ENCODE measurements around the gene EXD2.
"Not testable (repeated sequence)": the region's sequence is repeated elsewhere in the genome, so short reads cannot be mapped to it uniquely, and the experiment has no call there.

EXD2 gene, protein sequence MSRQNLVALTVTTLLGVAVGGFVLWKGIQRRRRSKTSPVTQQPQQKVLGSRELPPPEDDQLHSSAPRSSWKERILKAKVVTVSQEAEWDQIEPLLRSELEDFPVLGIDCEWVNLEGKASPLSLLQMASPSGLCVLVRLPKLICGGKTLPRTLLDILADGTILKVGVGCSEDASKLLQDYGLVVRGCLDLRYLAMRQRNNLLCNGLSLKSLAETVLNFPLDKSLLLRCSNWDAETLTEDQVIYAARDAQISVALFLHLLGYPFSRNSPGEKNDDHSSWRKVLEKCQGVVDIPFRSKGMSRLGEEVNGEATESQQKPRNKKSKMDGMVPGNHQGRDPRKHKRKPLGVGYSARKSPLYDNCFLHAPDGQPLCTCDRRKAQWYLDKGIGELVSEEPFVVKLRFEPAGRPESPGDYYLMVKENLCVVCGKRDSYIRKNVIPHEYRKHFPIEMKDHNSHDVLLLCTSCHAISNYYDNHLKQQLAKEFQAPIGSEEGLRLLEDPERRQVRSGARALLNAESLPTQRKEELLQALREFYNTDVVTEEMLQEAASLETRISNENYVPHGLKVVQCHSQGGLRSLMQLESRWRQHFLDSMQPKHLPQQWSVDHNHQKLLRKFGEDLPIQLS

DNA sequence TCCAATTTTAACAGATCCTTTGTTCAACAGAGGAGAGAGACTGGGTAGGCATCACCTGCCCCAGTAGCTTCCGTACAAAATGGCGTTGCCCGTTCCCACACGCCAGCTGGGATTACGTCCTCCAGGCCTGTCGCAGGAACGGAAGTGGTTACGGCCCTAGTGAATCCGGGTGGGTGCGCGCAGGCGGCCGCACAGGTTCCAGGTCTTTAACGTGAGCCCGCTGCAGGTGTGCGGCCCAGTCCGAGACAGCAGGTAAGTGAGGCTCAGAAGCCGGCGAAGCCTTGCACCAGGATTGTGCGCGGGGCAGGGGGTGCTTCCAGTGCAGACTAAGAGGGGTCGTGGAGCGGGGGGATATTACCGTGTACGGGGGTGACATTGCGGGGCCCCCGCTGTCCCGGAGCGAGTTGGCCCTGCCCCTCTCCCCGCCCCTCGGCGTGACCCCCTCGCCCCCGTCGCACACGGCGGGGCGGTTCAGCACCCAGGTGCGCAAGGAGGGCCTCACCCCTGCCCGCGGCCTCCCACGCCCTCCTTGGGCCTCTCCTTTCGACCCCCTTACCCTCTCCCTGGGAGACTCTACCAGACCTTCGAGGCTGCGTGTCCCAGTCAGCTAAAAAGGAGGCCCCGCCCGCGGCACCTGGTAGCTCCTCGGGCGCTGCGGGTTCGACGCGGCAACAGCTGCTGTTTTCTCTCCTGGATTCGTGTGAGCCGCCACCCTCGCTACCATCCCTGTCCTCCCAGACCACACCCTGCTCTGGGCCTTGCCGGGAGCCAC, at the start of gene EXD2:
EXD2 (plus strand) TSS at position 159 of the 772 bp plus-strand sequence. CDS start 17,973 bp downstream, outside the sequence.
- DNase-seq: peak in 1 of 2 donors; percentile 54

- no peak for DNase-seq
These were observed 49.7 kb upstream of the EXD2 start for GRCh38 chr14:69141550-69141949.

DNA sequence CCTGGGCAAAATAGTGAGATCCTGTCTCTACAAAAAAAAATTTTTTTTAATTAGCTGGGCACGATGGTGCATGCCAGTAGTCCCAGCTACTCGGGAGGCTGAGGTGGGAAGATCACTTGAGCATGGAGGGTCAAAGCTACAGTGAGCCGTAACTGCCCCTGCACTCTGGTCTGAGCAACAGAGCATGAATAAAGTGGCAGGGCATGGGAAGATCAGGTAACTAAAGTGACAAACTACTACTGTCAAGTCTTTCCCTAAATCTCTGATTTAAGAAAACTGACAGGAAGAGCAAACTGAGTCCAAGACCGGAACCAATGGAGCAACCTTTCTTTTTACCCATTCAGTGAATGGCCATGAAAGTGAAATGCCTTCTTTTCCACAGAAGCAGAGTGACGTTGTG, 49.2 kb upstream of the EXD2 start:
- DNase-seq: no peak

- no peak for DNase-seq
These were observed 41.6 kb upstream of the EXD2 start for GRCh38 chr14:69149461-69150244.

GRCh38 chr14:69151458-69152180, 39.7 kb upstream of the EXD2 start:
- peak; percentile 49 to 65 for DNase-seq

GRCh38 chr14:69152181-69152901, 39.0 kb upstream of the EXD2 start:
- no peak for DNase-seq

DNA sequence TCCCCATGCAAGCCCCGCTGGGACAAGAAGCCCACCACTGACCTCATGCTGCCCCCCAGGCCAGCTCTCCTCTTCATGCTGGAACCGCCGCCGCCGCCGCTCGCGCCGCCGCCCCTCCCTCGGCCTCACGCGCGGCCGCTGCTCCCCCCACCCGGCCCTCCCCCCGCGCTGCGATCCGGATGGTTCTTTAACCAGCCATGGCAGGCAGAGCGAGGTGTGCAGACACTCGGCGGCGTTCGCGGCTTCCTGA, 38.5 kb upstream of the EXD2 start, which contains the start of gene DCAF5:
DCAF5 (minus strand) TSS at position 218 of the 250 bp plus-strand sequence; CDS start at position 77, 141 bp downstream.
- peak in 1 of 2 donors; percentile 67 for DNase-seq

DNA sequence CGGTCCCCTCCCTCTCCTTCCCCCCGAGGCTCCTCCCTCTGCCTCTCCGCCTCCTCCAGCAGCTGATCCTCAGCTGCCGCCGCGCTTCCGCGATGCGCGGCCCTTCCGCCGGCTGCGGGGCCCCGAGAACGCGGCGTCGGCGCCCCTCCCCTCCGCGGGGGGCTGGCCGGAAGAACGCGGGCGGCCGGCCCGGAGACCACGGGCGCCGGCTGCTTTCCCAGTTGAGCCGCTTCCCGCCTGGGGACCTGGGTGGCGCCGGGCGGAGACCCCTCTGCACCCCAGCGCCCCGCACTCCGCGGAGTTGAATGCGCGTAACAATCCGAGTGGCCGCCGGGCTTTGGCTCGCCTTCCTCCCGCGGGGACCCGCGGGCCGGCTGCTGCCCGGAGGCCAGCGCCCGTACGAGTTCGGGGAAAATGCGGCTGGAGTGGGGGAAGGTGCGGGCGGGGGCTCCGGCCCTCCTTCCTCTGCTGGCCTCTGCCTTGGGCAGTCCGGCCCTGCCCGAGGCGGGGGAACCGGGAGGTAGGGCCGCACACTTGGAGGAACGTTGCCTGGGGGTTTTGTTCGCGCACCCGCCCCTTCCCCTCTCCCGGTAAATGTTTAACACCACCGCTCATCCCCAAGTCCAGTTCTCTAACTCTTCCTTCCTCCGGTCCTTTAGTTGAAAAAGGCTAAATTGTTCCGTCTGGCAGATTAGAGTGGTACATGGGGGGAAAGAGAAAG, 38.0 kb upstream of the EXD2 start:
- DNase-seq: peak; percentile 67 to 82

DNA sequence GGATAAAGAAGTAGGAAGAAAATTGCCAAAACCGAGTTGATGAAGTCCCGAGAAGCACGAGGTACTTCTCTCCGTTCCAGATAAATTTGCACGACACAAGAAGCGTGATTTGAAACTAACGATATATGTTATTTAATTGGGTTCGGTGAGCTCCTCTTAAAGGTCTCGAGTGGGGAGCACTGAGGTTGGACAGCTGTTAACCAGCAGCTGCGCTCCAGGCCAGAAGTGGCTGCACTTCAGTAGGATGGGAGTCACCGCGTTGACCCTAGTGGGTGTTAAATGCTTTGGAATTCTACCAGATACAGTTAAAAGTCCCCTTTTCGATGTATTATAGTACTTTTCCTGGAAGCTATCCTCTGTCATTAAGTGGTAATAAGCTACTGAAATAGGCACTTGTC, 37.4 kb upstream of the EXD2 start:
- DNase-seq: no peak

- no peak for DNase-seq
These were observed 36.5 kb upstream of the EXD2 start for GRCh38 chr14:69154779-69155178.

GRCh38 chr14:69156224-69156623, 35.1 kb upstream of the EXD2 start:
- no peak for DNase-seq

GRCh38 chr14:69161590-69161989, 29.7 kb upstream of the EXD2 start:
- no peak for DNase-seq

- not testable (repeated sequence) for DNase-seq
These were observed 25.5 kb upstream of the EXD2 start for GRCh38 chr14:69165787-69166186.

- no peak for DNase-seq
These were observed 20.5 kb upstream of the EXD2 start for GRCh38 chr14:69170839-69171238.

- DNase-seq: no peak
These were observed 19.7 kb upstream of the EXD2 start for GRCh38 chr14:69171569-69171968.

DNA sequence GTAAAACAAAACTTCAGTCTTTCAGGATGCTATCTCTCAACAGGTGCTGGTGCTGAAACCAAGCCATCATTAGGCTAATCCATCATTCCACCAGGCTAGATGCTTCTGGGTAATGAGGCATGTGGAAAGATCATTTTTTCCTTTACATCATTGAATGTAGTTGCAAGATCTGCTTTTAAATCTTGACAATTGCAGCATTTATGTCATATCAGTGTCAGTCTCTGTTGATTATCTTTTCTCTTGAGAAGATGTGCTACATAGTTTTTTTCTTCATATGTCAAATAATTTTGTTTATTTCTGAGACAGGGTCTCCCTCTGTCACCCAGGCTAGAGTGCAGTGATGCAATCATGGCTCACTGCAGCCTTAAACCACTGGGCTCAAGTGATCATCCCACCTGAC, 16.2 kb upstream of the EXD2 start:
- DNase-seq: no peak

DNA sequence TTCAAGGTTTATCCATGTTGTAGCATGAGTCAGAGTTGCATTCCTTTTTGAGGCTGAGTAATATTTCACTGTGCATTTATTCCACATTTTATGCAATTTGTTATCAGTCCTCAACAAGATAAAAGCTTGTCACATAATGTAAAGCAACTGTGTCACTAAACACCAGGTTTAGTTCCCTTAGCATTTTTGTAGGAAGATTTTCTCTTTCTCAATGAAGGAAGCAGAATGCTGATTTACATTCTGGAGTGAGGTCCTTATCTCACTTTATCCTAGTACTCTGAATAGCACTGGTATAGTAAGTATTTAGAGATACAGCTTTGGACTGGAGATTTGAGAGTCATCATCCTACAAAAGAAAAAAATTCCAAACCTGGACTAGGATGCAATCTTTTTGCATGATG, 9.8 kb upstream of the EXD2 start:
- DNase-seq: no peak

DNA sequence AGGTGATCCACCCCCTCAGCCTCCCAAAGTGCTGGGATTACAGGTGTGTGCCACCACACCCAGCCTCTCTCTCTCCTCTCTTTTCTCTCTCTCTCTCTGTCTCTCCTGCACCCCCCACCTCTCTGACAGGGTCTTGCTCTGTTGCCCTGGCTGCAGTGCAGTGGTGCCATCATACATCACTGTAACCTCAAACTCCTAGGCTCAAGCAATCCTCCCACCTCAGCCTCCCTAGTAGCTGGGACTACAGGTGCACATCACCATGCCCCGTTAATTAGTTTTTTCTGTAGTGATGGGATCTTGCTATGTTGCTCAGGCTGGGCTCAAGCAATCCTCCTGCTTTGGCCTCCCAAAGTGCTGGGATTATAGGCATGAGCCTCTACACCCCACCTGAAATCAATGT, 8.7 kb upstream of the EXD2 start:
- not testable (repeated sequence) for DNase-seq

GRCh38 chr14:69183735-69184134, 7.6 kb upstream of the EXD2 start:
- DNase-seq: no peak

- no peak for DNase-seq
These were observed 1.1 kb upstream of the EXD2 start for GRCh38 chr14:69190191-69190590.

DNA sequence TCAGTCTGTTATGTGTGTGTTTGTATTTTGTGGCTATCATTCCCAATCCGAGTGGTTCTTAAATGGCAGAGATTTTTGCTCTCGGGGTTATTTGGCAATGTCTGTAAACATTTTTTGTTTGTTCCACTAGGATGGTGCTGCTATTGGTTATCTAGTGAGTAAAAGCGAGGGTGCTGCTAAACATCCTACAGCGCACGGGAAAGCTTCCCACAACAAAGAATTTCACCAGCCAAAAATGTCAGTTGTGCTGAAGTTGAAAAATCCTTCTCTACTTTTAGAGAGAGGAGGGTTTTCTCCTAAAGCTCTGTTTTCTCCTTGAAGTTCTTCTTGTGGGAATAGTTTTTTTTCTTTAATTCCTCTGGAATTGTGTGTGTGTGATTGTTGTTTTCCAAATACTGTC, 2.4 kb downstream of the EXD2 start:
- DNase-seq: no peak

Measured in bone marrow (tissue), 2 donors.